Liver (tissue), 9 donors: ENCODE results near the gene SLC66A1. TPM values are rescaled to one million over a fixed set of nuclear protein-coding genes. Genes with fewer than 3 reads are reported as not detected.

ENCODE experiments used
- DNase-seq: peaks from one replicate; pipeline ENCODE4 v3.0.0-alpha.2; 2017; ENCODE audit warnings: low spot score
- H3K27ac ChIP-seq, 2 donors: one replicate each; pipeline ENCODE4 v1.7.0; 2013; ENCODE audit warnings: inconsistent platforms in 2 of 2, low read length in 2 of 2, control low read depth in 1 of 2, low read depth in 1 of 2, mild to moderate bottlenecking in 1 of 2
- H3K27me3 ChIP-seq, 4 donors: one replicate each; pipeline versions ENCODE4 v1.6.1 to v1.7.0; 2013; ENCODE audit warnings: low read length in 3 of 4, inconsistent platforms in 1 of 4, mild to moderate bottlenecking in 1 of 4, moderate library complexity in 1 of 4; ENCODE audit not compliant: control insufficient read depth in 4 of 4, insufficient read depth in 4 of 4
- H3K36me3 ChIP-seq, 4 donors: one replicate each; pipeline versions ENCODE4 v1.6.1 to v1.7.0; 2013; ENCODE audit warnings: low read length in 3 of 4, mild to moderate bottlenecking in 3 of 4, low read depth in 1 of 4, moderate library complexity in 1 of 4; ENCODE audit not compliant: control insufficient read depth in 4 of 4, insufficient read depth in 3 of 4
- H3K4me1 ChIP-seq, 4 donors: one replicate each; pipeline versions ENCODE4 v1.6.1 to v1.7.0; 2013; ENCODE audit warnings: low read length in 3 of 4, mild to moderate bottlenecking in 3 of 4, moderate library complexity in 1 of 4; ENCODE audit not compliant: control insufficient read depth in 4 of 4, insufficient read depth in 4 of 4
- H3K4me3 ChIP-seq, 3 donors: one replicate each; pipeline versions ENCODE4 v1.6.1 to v1.7.0; 2013; ENCODE audit warnings: low read length in 3 of 3, control low read depth in 1 of 3, low read depth in 1 of 3, mild to moderate bottlenecking in 1 of 3
- H3K9ac ChIP-seq, 2 donors: one replicate each; pipeline ENCODE4 v1.7.0; 2013; ENCODE audit warnings: low read length in 2 of 2, mild to moderate bottlenecking in 2 of 2, moderate library complexity in 2 of 2, control low read depth in 1 of 2, low read depth in 1 of 2
- H3K9me3 ChIP-seq, 4 donors: one replicate each; pipeline versions ENCODE4 v1.6.1 to v1.7.0; 2013; ENCODE audit warnings: low read length in 3 of 4; ENCODE audit not compliant: control insufficient read depth in 4 of 4
- ATF3 ChIP-seq: IDR thresholded peaks from 2 replicates; pipeline ENCODE4 v1.6.1; 2016; ENCODE audit warnings: antibody characterized with exemption
- CTCF ChIP-seq: fragments of 150-350 bp; IDR thresholded peaks from 2 replicates; pipeline ENCODE4 v1.5.1; 2017; ENCODE audit warnings: improper control_type of control experiment, low read depth, low read length; ENCODE audit not compliant: missing input control
- EGR1 ChIP-seq, 2 donors: IDR thresholded peaks; 2 replicates each; pipeline ENCODE4 v1.6.1; 2016 to 2018; ENCODE audit warnings: antibody characterized with exemption in 2 of 2, low read depth in 2 of 2
- FOXA1 ChIP-seq: IDR thresholded peaks from 2 replicates; pipeline ENCODE4 v1.6.1; 2016; ENCODE audit warnings: antibody characterized with exemption
- FOXA2 ChIP-seq: IDR thresholded peaks from 2 replicates; pipeline ENCODE4 v1.6.1; 2016; ENCODE audit warnings: antibody characterized with exemption
- GABPA ChIP-seq, 2 donors: IDR thresholded peaks in 1 of 2; conservative IDR thresholded peaks in 1 of 2; 2 replicates each; pipeline ENCODE4 v1.6.1; 2016; ENCODE audit warnings: antibody characterized with exemption in 2 of 2, mild to moderate bottlenecking in 1 of 2, moderate library complexity in 1 of 2
- HNF4A ChIP-seq, 2 donors: conservative IDR thresholded peaks; 2 replicates each; pipeline ENCODE4 v1.6.1; 2016; ENCODE audit warnings: antibody characterized with exemption in 2 of 2, mild to moderate bottlenecking in 2 of 2
- HNF4G ChIP-seq: IDR thresholded peaks from 2 replicates; pipeline ENCODE4 v1.6.1; 2016; ENCODE audit warnings: antibody characterized with exemption
- JUND ChIP-seq, 2 donors: IDR thresholded peaks; 2 replicates each; pipeline ENCODE4 v1.6.1; 2016; ENCODE audit warnings: antibody characterized with exemption in 2 of 2
- MAX ChIP-seq: IDR thresholded peaks from 2 replicates; pipeline ENCODE4 v1.6.1; 2016; ENCODE audit warnings: antibody characterized with exemption
- NR2F2 ChIP-seq: IDR thresholded peaks from 2 replicates; pipeline ENCODE4 v1.6.1; 2016; ENCODE audit warnings: antibody characterized with exemption
- RAD21 ChIP-seq, 2 donors: IDR thresholded peaks; 2 replicates each; pipeline ENCODE4 v1.6.1; 2016; ENCODE audit warnings: antibody characterized with exemption in 2 of 2, mild to moderate bottlenecking in 2 of 2
- REST ChIP-seq: IDR thresholded peaks from 2 replicates; pipeline ENCODE4 v1.6.1; 2016; ENCODE audit warnings: antibody characterized with exemption, mild to moderate bottlenecking
- RXRA ChIP-seq, 2 donors: IDR thresholded peaks; 2 replicates each; pipeline ENCODE4 v1.6.1; 2017 to 2018; ENCODE audit warnings: antibody characterized with exemption in 2 of 2, mild to moderate bottlenecking in 1 of 2
- SP1 ChIP-seq: IDR thresholded peaks from 2 replicates; pipeline ENCODE4 v1.6.1; 2018; ENCODE audit warnings: antibody characterized with exemption, mild to moderate bottlenecking
- TAF1 ChIP-seq: conservative IDR thresholded peaks from 2 replicates; pipeline ENCODE4 v1.6.1; 2016; ENCODE audit warnings: antibody characterized with exemption, mild to moderate bottlenecking
- YY1 ChIP-seq: IDR thresholded peaks from 2 replicates; pipeline ENCODE4 v1.6.1; 2016; ENCODE audit warnings: antibody characterized with exemption, mild to moderate bottlenecking
- ZBTB33 ChIP-seq: IDR thresholded peaks from 2 replicates; pipeline ENCODE4 v1.6.1; 2016; ENCODE audit warnings: antibody characterized with exemption
- WGBS: extraction: QIAGEN DNeasy Blood & Tissue Kit; methylation state at CpG from one replicate; pipeline ENCODE4 v1.1.7; 2013; 5-methylcytosine and 5-hydroxymethylcytosine counted together
- polyA plus RNA-seq, 2 donors: library from polyadenylated mRNA; stranded (reverse) in 1 of 2; unstranded in 1 of 2; fragments of 200-250 nt in 1 of 2; fragments of >200 nt in 1 of 2; fragmentation: Nextera tagmentation in 1 of 2; extraction: Ambion mirVana in 1 of 2; gene quantifications; one replicate each; pipeline versions ENCODE4 v1.2.1 to v1.2.3, GENCODE V29; 2013 to 2015
- total RNA-seq, 2 donors: library from RNA; depleted of rRNA; stranded (reverse); fragments of >200 nt; gene quantifications; one replicate each; pipeline ENCODE4 v1.2.3, GENCODE V29; 2014
- donor health status: healthy.
- donor health status: healthy.
- donor health status: healthy.
- donor health status: healthy.
- donor health status: healthy.

The SLC66A1 gene
- total and polyA plus RNA-seq, 4 donors, result 6.8 to 16.0 (median 14.0) TPM

- no peak for TF ChIP-seq CTCF
- no peak for TF ChIP-seq HNF4A (conservative IDR thresholded peaks at IDR 0.05)
- no peak for TF ChIP-seq ZBTB33
Measured at GRCh38 chr1:19272064-19272463, 40.1 kb upstream of the SLC66A1 start (continued).

- H3K9ac ChIP-seq, result peak overlapping the region; percentile 83 to 96
- TF ChIP-seq EGR1 (IDR thresholded peaks at IDR 0.05; ENCODE audit: low read depth in 2 of 2) (peak; percentile 69 to 86), SP1 (peak; percentile 85), RXRA (IDR thresholded peaks at IDR 0.05) (peak; percentile 82 to 89), YY1 (peak; percentile 55), RAD21 (IDR thresholded peaks at IDR 0.05) (peak; percentile 24 to 40), REST (peak; percentile 85), HNF4G (peak; percentile 98), FOXA1 (no peak), MAX (peak; percentile 82), ATF3 (peak; percentile 26), TAF1 (no peak), JUND (IDR thresholded peaks at IDR 0.05) (peak; percentile 50 to 81), NR2F2 (no peak), GABPA (IDR thresholded peaks at IDR 0.05 in 1 of 2, conservative IDR thresholded peaks at IDR 0.05 in 1 of 2) (no peak), ZBTB33 (peak; percentile 78), HNF4A (conservative IDR thresholded peaks at IDR 0.05) (peak; percentile 99), FOXA2 (peak; percentile 46), CTCF (no peak)
- peak overlapping the region; percentile 94 to 98 for H3K27ac ChIP-seq
Measured at GRCh38 chr1:19273106-19273843, 38.9 kb upstream of the SLC66A1 start.

More at GRCh38 chr1:19273106-19273843, 38.9 kb upstream of the SLC66A1 start:
- Histone ChIP-seq H3K9me3 (no peaks in the 10 kb centered on the region), H3K27me3 (no peaks in the 10 kb centered on the region), H3K4me3 (peak overlapping the region; percentile 71 to 96 (median 79)), H3K36me3 (peaks cover 4 to 9% (median 7%) of the 10 kb centered on the region in 4 donors), H3K4me1 (peaks cover 0 to 29% (median 17%) of the 10 kb centered on the region in 4 donors)
- 34% methylated on average over 22 of the region's 22 CpGs for WGBS
- no peak for DNase-seq
